Sigmoid colon (tissue), 7 donors: Measurements from ENCODE around the gene TBC1D22A. TPM values are rescaled to one million over a fixed set of nuclear protein-coding genes. Genes with fewer than 3 reads are reported as not detected.
A peak's percentile ranks its signal among the peaks of the same experiment; 100 is the strongest.

Source experiments
- DNase-seq: peaks from one replicate; pipeline ENCODE4 v3.0.0-alpha.2; 2019
- H3K27ac ChIP-seq, 4 donors: fragments of 200-600 bp; sonication (generic); one replicate each; pipeline ENCODE4 v1.5.1; 2016 to 2019; ENCODE audit warnings: mild to moderate bottlenecking in 1 of 4
- H3K27me3 ChIP-seq, 3 donors: fragments of 200-600 bp; sonication (generic); one replicate each; pipeline ENCODE4 v1.5.1; 2019; ENCODE audit warnings: mild to moderate bottlenecking in 1 of 3
- H3K36me3 ChIP-seq, 4 donors: fragments of 200-600 bp; sonication (generic); one replicate each; pipeline ENCODE4 v1.5.1; 2016 to 2019
- H3K4me1 ChIP-seq, 4 donors: fragments of 200-600 bp; sonication (generic); one replicate each; pipeline ENCODE4 v1.5.1; 2017 to 2019
- H3K4me3 ChIP-seq, 4 donors: fragments of 200-600 bp; sonication (generic); one replicate each; pipeline ENCODE4 v1.5.1; 2017 to 2019; ENCODE audit warnings: mild to moderate bottlenecking in 2 of 4, moderate library complexity in 1 of 4
- H3K9me3 ChIP-seq, 4 donors: fragments of 200-600 bp in 3 of 4; sonication (generic) in 3 of 4; one replicate each; pipeline versions ENCODE4 v1.5.1 to v1.6.1; 2013 to 2019
- EP300 ChIP-seq, 4 donors: sonication (generic); formaldehyde crosslinking; IDR thresholded peaks; one replicate each; pipeline ENCODE4 v1.6.1; 2017; ENCODE audit warnings: antibody characterized with exemption in 4 of 4
- POLR2A ChIP-seq, 2 donors: fragments of 450-650 bp; IDR thresholded peaks; one replicate each; pipeline ENCODE4 v1.6.1; 2016; ENCODE audit warnings: antibody characterized with exemption in 2 of 2, mild to moderate bottlenecking in 2 of 2, moderate library complexity in 2 of 2
- POLR2AphosphoS5 ChIP-seq, 4 donors: sonication (generic); formaldehyde crosslinking; IDR thresholded peaks; one replicate each; pipeline ENCODE4 v1.6.1; 2017; ENCODE audit warnings: antibody characterized with exemption in 4 of 4
- WGBS, 2 donors: extraction: QIAGEN DNeasy Blood & Tissue Kit; methylation state at CpG; one replicate each; pipeline ENCODE4 v1.1.7; 2013; 5-methylcytosine and 5-hydroxymethylcytosine counted together
- intact Hi-C: fragments of 100-400 bp; cut with DNase I; formaldehyde crosslinking; loops from one replicate; pipeline ENCODE4 v1.15.1; 2023
- polyA plus RNA-seq, 3 donors: library from polyadenylated mRNA; stranded (reverse); fragments of 200-250 nt; gene quantifications; one replicate each; pipeline ENCODE4 v1.2.3, GENCODE V29; 2013
- total RNA-seq, 4 donors: library from RNA; depleted of rRNA; stranded (reverse); fragments of >200 nt; gene quantifications; one replicate each; pipeline ENCODE4 v1.1.0, GENCODE V29; 2016
- TF ChIP-seq, protein P1 (sequence below), 4 experiments: fragments of 450-650 bp in 3 of 4; fragments of 200-600 bp in 1 of 4; IDR thresholded peaks; one replicate each; pipeline ENCODE4 v1.5.1; 2016 to 2019; ENCODE audit warnings: antibody characterized with exemption in 4 of 4, mild to moderate bottlenecking in 3 of 4, moderate library complexity in 2 of 4
- donor health status: healthy with polysubstance abuse.
- donor health status: Bipolar disorder and iron deficiency.
- donor health status: healthy.

TBC1D22A gene
- total and polyA plus RNA-seq, 7 donors, result 13.6 to 34.6 (median 14.3) TPM

DNA sequence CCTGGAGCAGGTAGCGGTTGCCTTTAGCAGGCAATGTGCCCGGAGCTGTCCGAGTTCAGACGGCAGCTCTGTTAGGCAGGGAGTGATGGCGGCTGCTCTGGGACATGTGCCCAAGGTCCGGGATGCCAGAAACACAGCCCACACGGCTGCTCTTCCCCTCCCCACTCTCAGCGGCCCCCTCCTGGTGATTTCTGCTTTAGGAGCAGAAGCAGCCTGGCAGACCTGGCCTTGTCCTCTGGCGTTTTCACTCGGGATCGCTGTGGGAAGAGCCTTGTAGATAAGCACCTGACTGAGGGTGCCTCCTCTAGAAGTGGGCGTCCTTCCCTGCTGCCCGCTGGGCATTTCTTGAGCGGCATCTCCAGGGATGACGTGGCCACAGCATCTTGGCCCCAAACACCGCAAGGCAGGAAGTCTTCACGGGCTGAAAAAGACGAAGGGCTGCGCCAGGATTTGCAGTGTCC, 392.2 kb downstream of the TBC1D22A start:
- no peaks in the 10 kb centered on the region for H3K27me3 ChIP-seq
- intact Hi-C loops, result loop anchor here (10.0 kb wide), 1 partner anchor 320 kb away; no protein-coding TSS in a partner anchor
- WGBS, 2 donors, result 77 to 80% methylated on average over 19 of the region's 19 CpGs
- TF ChIP-seq, protein P1, sequence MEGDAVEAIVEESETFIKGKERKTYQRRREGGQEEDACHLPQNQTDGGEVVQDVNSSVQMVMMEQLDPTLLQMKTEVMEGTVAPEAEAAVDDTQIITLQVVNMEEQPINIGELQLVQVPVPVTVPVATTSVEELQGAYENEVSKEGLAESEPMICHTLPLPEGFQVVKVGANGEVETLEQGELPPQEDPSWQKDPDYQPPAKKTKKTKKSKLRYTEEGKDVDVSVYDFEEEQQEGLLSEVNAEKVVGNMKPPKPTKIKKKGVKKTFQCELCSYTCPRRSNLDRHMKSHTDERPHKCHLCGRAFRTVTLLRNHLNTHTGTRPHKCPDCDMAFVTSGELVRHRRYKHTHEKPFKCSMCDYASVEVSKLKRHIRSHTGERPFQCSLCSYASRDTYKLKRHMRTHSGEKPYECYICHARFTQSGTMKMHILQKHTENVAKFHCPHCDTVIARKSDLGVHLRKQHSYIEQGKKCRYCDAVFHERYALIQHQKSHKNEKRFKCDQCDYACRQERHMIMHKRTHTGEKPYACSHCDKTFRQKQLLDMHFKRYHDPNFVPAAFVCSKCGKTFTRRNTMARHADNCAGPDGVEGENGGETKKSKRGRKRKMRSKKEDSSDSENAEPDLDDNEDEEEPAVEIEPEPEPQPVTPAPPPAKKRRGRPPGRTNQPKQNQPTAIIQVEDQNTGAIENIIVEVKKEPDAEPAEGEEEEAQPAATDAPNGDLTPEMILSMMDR (IDR thresholded peaks at IDR 0.05), result no peak
- TF ChIP-seq EP300 (IDR thresholded peaks at IDR 0.05), result no peak
- TF ChIP-seq POLR2A (IDR thresholded peaks at IDR 0.05), result no peak
- TF ChIP-seq POLR2AphosphoS5 (IDR thresholded peaks at IDR 0.05), result no peak
- DNase-seq, result peak; percentile 77
- H3K9me3 ChIP-seq, result peaks cover 0 to 4% (median 1%) of the 10 kb centered on the region in 4 donors
- peak overlapping the region in 3 of 4 donors; percentile 23 to 43 (median 38) for H3K4me3 ChIP-seq
- H3K27ac ChIP-seq, result peak overlapping the region in 3 of 4 donors; percentile 11 to 33 (median 24)
- H3K4me1 ChIP-seq, result peaks cover 0 to 15% (median 12%) of the 10 kb centered on the region in 4 donors
- H3K36me3 ChIP-seq, result no peaks in the 10 kb centered on the region

DNA sequence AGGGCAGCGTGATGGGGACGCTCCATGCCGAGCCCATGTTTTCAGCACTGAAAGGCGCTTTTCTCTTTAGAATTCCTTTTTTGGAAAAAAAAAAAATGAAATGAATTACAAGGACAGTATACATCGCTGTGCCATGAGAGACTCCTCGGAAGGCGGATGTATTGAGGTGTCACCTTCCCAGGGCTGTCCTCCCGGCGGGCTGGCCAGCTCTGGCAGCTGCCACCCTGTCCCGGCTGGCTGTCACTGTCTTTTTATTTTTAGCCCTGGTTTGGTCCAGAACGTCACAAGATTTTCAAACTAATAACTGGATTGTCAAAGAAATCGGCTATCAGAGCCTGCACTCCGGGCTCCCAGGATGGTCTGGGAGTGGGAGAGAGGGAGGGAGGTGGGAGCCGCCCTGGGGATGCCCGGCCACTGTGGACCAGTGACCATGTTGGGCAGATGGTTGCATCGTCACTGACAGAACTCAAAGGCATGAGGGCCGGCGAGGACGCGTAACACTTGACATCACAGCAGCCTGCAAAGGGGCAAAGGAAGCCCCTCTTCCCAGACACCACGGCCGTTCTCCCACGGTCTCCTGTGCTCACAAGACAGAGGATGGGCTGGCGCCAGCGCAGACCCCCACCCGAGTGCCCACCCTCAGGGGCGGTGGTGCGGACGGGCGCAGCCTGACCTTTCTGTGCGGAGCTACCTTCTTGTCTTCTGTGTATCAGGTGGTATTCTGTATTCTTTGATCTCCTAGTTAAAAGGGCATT, 392.9 kb downstream of the TBC1D22A start:
- no peak for DNase-seq
- Histone ChIP-seq H3K27ac (peak overlapping the region in 3 of 4 donors; percentile 11 to 33 (median 24)), H3K9me3 (peaks cover 0 to 4% (median 1%) of the 10 kb centered on the region in 4 donors), H3K36me3 (no peaks in the 10 kb centered on the region), H3K4me3 (peak overlapping the region in 2 of 4 donors; percentile 38 to 43), H3K27me3 (no peaks in the 10 kb centered on the region), H3K4me1 (peaks cover 0 to 15% (median 12%) of the 10 kb centered on the region in 4 donors)
- TF ChIP-seq EP300 (IDR thresholded peaks at IDR 0.05), result no peak
- no peak for TF ChIP-seq POLR2A (IDR thresholded peaks at IDR 0.05)
- TF ChIP-seq, protein P1 (IDR thresholded peaks at IDR 0.05), result no peak
- TF ChIP-seq POLR2AphosphoS5 (IDR thresholded peaks at IDR 0.05), result no peak
- intact Hi-C loops, result loop anchor here (10.0 kb wide), 1 partner anchor 321 kb away; no protein-coding TSS in a partner anchor
- 95 to 96% methylated on average over 31 of the region's 31 CpGs for WGBS, 2 donors

DNA sequence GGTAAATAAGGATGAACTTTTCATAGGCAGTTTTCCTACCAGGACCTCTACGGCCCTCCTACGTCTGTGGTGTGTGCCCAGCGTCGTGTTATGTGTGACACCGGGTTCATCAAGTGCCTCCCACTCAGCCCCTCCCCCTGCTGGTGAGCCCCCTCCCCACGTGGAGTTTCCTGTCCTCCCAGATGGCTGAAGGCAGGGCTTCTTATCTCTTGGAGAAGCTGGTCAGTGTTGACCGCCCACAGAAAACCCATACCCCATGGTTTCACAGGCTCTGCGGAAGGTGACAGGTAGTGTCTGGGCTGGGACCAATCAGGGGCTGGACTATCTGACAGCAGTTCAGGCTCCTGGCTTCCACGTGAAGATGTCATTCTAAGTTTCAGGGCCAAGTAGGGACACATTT, 393.5 kb downstream of the TBC1D22A start:
- Histone ChIP-seq H3K27me3 (no peaks in the 10 kb centered on the region), H3K4me1 (peaks cover 0 to 15% (median 12%) of the 10 kb centered on the region in 4 donors), H3K36me3 (no peaks in the 10 kb centered on the region), H3K9me3 (peaks cover 0 to 4% (median 1%) of the 10 kb centered on the region in 4 donors), H3K4me3 (no peak overlapping the region), H3K27ac (no peak overlapping the region)
- DNase-seq, result no peak
- WGBS, 2 donors, result 85 to 86% methylated on average over 9 of the region's 9 CpGs
- TF ChIP-seq POLR2AphosphoS5 (IDR thresholded peaks at IDR 0.05), result no peak
- TF ChIP-seq EP300 (IDR thresholded peaks at IDR 0.05), result no peak
- TF ChIP-seq, protein P1 (IDR thresholded peaks at IDR 0.05), result no peak
- no peak for TF ChIP-seq POLR2A (IDR thresholded peaks at IDR 0.05)
- intact Hi-C loops, result loop anchor here (10.0 kb wide), 1 partner anchor 321 kb away; no protein-coding TSS in a partner anchor

DNA sequence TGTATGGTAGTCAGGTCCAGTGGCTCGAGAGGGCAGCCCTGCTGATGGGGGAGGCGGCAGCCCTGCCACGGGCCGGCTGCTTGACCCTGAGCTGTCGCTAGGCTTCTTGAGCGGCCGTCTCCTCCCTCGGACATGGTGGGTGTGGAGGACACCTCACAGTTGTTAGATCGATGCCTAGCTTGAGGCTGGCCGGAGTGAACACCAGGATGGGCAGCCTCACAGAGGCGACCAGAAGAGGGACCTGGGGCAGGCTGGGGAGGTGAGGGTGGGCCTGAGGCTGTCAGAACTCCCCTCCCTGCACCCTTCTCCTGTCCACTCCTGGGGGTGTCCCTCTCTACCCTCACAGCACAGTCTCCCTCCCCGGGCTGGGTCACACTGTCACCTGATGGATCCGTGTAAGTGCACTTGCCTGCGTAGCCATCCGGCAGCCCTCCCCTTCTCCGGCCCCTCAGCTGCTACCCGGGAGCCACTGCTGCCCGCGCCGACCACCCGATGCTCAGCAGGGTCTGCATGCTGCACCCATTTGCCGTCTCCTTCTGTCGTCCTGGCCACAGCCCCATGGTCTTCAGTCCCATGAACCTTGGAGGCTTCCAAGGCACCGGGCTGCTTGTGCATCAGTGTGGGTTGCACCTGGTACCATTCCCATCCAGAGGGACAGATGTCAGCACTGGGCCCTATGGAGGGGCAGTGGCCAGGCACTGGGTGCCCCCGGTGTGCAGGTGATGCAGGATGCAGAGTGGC, 394.1 kb downstream of the TBC1D22A start:
- 93 to 96% methylated on average over 25 of the region's 25 CpGs for WGBS, 2 donors

More for the DNA sequence above, 394.1 kb downstream of the TBC1D22A start:
- no peak for TF ChIP-seq POLR2AphosphoS5 (IDR thresholded peaks at IDR 0.05)
- no peak for TF ChIP-seq POLR2A (IDR thresholded peaks at IDR 0.05)
- TF ChIP-seq, protein P1 (IDR thresholded peaks at IDR 0.05), result no peak
- no peak for TF ChIP-seq EP300 (IDR thresholded peaks at IDR 0.05)
- intact Hi-C loops, result loop anchor here (10.0 kb wide), 1 partner anchor 322 kb away; no protein-coding TSS in a partner anchor
- no peak for DNase-seq
- H3K4me1 ChIP-seq, result peaks cover 0 to 15% (median 12%) of the 10 kb centered on the region in 4 donors
- no peaks in the 10 kb centered on the region for H3K36me3 ChIP-seq
- no peaks in the 10 kb centered on the region for H3K27me3 ChIP-seq
- H3K4me3 ChIP-seq, result no peak overlapping the region
- H3K9me3 ChIP-seq, result peaks cover 0 to 4% (median 1%) of the 10 kb centered on the region in 4 donors
- H3K27ac ChIP-seq, result no peak overlapping the region
